Astrocyte (in vitro differentiated cells and primary cell): Measurements from ENCODE around the gene ADH7.

Experiments used
- CTCF ChIP-seq: IDR thresholded peaks from 2 replicates; pipeline ENCODE4 v1.5.1; 2011; ENCODE audit warnings: low read depth, mild to moderate bottlenecking, inconsistent platforms, low read length, moderate library complexity; ENCODE audit not compliant: insufficient read depth
- EZH2 ChIP-seq: IDR thresholded peaks from 2 replicates; pipeline ENCODE4 v1.6.1; 2012; ENCODE audit warnings: mild to moderate bottlenecking, low read length, inconsistent platforms; ENCODE audit not compliant: insufficient read depth

DNA sequence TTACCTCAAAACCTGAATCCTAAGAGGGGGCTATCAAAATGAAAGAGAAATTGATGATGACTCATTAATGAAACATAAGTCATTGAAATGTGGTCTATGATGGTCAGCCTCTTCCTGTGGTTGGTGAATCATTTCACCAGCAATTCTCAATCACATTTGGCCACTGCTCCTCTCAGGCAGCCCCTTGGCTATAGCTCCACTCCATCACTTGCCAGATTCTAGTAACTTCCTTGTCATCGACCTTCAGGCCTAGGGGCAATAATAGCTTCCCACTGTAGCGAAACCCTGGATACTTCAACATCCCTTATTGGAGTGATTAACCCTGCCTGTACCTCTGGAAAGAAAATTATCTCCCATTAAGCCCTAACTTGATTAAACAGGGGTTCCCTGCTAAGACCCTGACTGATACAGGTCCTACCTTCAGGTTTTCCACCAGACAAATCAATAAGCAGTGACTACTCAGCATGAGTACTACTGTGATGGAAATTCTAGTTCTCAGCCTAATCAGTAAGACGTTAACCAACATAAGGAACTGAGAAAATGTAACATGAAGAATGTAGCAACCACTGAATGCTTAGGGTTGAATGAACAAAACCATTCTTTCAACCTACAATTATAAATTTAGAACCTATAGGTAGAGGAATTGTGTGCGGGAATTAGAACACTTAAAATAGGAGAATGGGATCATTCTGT lies 30.4 kb downstream of the ADH7 start:
- TF ChIP-seq CTCF (no peak), EZH2 (no peak)
